Measurements from ENCODE around the gene TARS1.

TARS1 gene
- 297 to 755 reads per million in 2 experiments for total RNA-seq

DNA sequence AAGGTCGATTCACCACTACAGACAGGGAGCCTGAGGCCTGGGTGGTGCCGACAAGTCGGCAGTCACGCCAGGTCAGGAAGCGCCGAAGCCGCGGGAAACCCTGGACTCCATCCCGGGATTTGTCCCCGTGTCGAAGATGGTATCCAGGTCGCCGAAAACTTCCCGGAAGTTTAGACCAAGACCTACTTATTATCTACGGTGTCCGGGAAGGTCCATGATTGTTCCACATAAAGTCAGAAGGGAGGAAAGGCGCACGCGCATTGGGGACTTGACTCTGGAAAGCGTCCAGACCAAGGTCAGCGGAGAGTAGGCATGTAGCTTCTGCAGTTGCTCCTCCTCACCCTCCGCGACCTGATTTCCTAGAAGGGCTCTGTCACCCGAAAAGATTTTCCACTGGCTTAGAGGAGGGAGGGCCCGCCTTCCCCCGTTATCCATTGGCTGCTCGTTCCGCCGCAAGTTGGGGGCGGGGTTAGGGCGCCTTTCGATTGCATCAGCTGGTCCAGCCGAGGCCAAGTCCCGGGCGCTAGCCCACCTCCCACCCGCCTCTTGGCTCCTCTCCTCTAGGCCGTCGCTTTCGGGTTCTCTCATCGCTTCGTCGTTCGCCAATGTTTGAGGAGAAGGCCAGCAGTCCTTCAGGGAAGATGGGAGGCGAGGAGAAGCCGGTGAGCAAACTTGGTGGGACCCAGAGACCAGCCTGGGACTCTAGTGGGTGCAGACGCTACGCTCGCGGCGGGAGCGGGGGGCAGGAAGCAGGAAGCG lies at the start of gene TARS1:
Gene TARS1, plus strand, starts transcription at position 484 of the 759 bp plus-strand sequence. Its CDS starts 122 bp downstream, at position 606.
- peak; percentile 86 for DNase-seq (ENCODE audit: low read depth)

DNA sequence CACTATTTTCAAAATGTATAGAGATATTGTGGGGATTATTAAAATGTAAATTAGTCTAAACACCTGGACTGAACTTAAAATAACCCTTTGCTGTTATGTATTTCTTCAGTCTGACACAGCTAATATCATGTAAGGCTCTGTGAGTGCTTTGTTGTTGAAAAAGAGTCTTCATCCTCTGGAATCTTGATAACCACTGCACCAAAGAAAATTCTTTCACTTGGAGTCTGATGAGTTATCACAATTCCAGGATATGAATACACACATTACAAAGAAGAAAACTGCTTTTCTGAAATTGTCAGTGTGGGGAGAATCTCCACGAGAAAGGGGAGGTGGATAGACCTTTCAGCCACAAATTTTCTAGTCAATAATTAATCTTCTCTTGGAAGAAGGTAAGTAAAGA lies 42.3 kb upstream of the TARS1 start:
- DNase-seq (ENCODE audit: low read depth) = no peak

DNA sequence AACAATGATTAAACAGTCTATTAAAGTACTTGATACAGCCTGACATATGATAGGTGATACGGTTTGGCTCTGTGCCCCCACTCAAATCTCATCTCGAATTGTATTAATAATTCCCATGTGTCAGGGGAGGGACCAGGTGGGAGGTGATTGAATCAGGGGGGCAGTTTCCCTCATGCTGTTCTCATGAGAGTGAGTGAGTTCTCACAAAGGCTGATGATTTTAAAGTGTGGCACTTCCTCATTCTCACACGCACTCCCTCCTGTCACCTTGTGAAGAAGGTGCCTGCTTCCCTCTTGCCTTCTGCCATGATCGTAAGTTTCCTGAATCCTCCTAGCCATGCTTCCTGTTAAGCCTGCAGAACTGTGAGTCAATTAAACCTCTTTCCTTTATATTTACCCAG lies 40.1 kb upstream of the TARS1 start:
- no peak for DNase-seq (ENCODE audit: low read depth)

- DNase-seq (ENCODE audit: low read depth) = no peak
Measured at GRCh38 chr5:33401482-33402390, 39.0 kb upstream of the TARS1 start.

GRCh38 chr5:33403187-33403586 lies 37.6 kb upstream of the TARS1 start:
- DNase-seq (ENCODE audit: low read depth) = no peak

DNA sequence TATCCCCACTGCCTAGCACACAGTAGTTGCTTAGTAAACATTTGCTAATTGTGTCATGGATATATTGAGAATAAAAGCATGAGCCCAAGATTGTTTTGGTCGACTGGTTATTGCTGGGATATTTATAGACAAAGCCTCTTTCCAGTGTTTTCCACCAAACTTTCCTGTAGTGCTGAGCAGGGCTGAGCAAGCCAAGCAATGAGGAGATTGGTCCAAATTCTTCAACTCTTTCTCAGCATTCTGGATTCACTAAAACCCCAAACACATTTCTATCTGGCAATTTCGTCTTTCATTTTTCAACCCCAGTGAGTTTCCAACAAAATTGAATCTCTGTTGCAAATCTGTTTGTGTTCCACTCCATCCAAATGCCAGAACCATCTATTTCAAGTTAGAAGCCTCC lies 31.9 kb upstream of the TARS1 start:
- DNase-seq (ENCODE audit: low read depth) = no peak

GRCh38 chr5:33409435-33410170 lies 31.2 kb upstream of the TARS1 start:
- no peak for DNase-seq (ENCODE audit: low read depth)

GRCh38 chr5:33410221-33410620 lies 30.5 kb upstream of the TARS1 start:
- no peak for DNase-seq (ENCODE audit: low read depth)

- DNase-seq (ENCODE audit: low read depth) = no peak
Measured at GRCh38 chr5:33411498-33411897, 29.3 kb upstream of the TARS1 start.

DNA sequence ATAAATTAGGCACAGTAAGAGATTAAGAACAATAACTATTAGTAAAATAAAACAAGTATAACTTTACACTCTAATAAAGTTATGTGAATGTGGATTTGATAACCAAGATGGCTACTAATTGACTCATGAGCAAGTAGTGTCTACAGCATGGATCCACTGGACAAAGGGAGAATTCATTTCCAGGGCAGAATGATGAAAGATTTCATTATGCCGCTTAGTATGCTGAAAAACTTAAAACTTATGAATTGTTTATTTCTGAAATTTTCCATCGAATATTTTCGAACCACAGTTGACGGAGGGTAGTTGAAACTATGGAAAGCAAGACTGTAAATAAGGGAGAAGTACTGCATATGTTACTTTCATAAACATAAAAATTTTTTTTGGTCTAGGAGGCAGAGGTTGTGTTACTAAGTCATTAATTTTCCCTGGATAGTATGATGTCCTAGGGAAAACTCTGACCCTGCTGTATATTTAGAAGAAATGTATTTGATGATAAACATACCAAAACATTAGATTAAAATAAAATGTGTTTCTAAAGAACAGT lies 24.9 kb upstream of the TARS1 start:
- no peak for DNase-seq (ENCODE audit: low read depth)

GRCh38 chr5:33417632-33418031 lies 23.1 kb upstream of the TARS1 start:
- no peak for DNase-seq (ENCODE audit: low read depth)

DNA sequence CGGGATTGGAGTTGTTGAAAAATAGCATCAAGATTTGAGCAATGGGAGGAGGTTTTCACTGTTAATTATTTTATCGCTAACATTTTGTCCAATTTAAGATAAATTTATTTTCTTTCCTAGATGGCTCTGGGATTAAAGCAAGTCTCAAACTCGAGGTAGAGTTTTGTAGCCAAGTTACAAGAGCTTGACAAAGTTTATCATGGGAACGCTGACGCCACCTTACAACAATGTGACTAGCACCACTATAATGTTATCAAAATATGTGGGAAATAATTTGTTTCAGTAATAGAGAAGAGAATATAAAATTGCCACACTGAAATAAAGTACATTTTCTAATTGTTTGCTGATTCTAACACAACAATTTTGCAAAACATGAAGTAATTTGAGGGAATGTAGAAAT lies 19.8 kb upstream of the TARS1 start:
- DNase-seq (ENCODE audit: low read depth) = no peak

- no peak for DNase-seq (ENCODE audit: low read depth)
Measured at GRCh38 chr5:33422191-33422590, 18.6 kb upstream of the TARS1 start.

DNA sequence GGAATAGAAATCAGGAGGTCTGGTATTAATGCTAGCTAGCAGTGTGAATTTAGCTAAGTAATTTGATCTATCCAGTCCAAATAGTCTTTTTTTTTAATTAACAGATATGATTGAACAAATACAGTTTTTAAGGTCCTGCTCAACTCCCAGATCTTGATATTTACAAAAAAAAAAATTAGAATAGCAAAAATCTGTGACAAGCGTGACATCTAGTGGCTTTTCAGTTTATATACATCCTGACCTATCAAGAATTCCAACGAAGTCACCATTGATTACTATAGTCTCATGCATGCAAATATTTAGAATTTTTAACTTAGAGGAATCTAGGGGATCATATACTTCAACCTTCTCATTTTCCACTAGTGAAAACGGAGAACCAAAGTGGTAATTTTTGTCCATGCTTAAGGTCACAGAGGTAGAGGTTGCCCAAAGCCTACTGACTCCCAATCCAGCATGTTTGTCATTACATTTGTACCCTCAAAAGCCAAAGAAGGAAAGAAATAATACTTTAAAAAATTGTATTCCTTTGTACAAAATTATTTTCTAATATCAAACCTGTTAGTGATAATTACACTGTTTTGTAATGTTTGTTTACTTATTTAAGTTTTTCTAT lies 17.6 kb upstream of the TARS1 start:
- no peak for DNase-seq (ENCODE audit: low read depth)

DNA sequence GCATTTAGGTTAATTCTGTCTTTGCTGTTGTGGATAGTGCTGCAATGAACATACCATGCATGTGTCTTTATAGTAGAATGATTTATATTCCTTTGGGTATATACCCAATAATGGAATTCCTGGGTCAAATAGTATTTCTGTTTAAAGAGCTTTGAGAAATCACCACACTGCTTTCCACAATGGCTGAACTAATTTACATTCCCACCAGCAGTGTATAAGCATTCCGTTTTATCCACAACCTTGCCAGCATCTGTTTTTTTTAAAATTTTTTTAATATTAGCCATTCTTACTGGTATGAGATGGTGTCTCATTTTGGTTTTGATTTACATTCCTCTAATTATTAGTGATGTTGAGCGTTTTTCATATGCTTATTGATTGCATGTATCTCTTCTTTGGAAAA lies 15.5 kb upstream of the TARS1 start:
- no peak for DNase-seq (ENCODE audit: low read depth)

DNA sequence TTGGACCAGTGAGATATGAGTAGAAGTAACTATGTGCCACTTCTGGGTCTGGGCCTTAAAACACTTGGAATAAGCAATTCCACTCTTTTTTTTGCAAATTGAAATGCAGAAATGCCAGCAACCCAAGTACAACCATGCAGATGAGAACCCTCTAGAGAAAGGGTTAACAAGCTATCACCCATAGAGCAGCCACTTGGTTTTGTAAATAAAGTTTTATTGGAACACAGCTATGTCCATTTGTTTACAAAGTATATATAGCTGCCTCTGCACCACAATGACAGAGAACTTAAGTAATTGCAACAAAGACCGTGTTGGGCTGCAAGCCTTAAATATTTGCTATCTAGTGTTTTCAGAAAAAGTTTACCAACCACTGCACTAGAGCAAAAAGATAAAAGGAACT lies 9.8 kb upstream of the TARS1 start:
- DNase-seq (ENCODE audit: low read depth) = no peak

GRCh38 chr5:33432656-33433055 lies 8.1 kb upstream of the TARS1 start:
- no peak for DNase-seq (ENCODE audit: low read depth)

DNA sequence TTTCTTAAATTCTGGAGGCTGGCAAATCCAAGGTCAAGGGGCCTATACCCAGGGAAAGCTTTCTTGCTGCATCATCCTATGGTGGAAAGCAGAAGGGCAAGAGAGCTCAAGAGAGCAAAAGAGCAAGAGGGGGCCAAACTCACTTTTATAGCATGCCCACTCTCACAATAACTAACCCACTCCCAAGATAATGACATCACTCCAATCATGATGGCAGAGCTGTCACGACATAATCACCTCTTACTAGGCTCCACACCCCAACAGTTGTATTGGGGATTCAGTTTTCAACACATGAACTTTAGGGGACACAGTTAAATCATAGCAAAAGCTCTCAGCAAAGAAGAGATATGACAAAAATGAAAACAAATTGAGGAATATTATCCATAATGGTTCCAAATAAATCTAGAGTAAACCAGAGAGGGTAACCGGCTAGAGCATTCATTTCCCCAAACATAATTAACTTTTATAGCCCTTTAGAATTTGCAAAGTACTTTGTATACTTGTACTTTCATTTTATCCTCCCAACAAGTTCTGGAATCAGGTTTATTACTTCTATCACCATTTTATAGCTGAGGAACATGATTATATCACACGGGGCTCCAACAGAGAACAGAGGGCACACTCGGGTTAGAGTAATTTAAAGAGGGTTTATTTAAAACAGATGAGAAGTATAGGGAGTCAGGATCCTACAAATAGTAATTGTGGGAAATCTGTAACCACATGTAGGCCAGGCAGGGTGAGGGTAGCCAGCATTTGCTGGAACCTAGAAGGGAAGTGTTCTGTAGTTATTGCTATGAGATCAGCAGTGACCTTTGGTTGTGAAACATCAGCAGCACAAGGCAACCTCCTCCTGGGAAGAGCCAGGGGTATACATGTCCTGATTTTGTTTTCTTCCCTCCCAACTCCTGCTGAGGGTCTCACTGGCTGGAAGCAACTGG lies 7.2 kb upstream of the TARS1 start:
- DNase-seq (ENCODE audit: low read depth) = no peak

DNA sequence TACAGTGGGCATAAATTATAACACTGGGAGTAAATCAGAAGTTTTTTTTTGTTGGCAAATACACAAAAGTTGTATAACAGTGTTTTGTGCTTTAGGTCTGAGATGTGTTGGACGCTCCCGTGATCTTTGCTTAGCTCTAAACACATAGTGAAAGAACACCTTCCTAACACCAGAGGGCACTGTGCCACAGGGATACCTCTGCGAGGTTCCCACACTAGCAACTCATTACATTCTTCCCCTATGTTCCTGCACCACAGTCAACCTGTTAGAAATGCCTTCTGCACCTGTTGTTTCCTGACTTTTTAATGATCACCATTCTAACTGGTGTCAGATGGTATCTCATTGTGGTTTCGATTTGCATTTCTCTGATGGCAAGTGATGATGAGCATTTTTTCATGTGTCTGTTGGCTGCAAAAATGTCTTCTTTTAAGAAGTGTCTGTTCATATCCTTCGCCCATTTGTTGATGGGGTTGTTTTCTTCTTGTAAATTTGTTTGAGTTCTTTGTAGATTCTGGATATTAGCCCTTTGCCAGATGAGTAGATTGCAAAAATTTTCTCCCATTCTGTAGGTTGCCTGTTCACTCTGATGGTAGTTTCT lies 4.8 kb upstream of the TARS1 start:
- peak; percentile 50 for DNase-seq (ENCODE audit: low read depth)

- no peak for DNase-seq (ENCODE audit: low read depth)
Measured at GRCh38 chr5:33438996-33439395, 1.8 kb upstream of the TARS1 start.
